Amniotic stem cell (primary cell): ENCODE data around the gene CD72.
"Not testable (repeated sequence)": the region's sequence is repeated elsewhere in the genome, so short reads cannot be mapped to it uniquely, and the experiment has no call there.

ENCODE experiments used
- DNase-seq: peaks from one replicate; lab custom pipeline; 2025; lab: John Stamatoyannopoulos, UW

CD72 gene

DNA sequence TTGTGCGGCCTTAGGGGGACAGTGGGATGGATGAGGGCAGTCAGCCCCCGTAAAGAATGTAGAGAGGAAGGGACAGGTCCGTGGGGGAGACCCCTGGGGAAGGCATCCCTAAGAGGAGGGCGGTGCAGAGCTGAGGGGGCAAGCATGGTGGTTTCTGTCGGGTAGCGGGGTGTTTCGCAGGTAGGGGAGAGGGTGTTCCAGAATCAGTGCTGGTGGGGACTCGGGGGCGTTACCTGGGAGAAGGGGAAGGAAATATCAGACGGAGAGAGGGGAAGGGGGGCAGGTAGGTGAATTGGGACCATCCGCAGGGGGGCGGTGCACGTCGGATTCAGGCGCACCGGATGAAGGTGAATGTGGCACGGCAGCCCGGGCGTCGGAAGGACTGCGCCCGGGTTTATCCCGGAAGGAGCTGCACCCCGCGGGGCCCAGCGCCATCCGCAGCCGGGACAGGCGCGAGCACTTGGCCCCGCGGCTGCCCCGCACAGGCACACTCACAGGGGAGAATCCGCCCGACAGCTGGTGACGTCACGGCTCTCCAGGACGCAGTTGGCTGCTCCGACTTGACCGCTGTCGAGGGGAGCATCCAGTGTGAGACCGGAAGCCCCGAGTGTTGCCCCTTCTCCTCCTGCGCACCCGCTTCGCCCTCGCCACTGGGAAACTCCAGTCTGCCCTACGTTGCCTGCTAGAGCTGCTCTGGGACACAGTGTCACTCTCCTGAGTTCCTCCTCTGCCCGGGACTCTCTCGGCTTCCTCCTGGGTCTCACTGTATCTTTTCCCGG is 1.3 kb downstream of the CD72 start:
- no peak for DNase-seq

DNA sequence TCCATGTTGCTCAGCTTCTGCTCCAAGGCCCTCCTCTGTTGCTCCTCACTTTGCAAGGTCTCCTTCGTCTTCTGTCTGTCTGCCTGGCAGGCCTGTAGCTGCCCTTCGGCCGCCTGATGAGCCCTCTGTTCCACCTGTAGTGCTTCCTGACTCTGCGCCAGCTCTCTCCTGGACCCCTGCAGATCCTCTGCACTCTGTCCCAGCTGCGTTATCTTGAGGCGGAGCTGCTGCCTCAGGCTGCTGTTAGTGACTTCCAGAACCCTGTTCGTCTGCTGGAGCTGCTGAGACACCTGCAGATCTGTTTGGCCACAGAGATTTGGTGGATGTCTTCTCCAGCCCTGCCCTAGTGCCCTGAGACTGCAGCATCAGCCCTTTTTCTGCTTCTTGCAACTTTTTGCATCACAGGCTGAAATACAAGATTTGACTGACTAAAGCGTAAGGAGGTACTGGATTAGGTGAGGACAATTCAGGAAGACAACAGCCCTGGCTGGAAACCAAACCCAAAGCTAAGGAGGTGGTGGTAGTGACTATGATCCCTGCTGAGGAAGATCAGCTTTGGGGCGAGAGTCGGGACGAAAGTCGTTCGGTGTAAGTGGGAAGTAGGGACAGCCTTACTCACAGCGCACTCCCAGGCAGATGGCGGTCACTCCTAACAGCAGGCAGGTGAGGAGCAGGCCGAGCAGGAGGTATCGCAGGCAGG is 2.1 kb downstream of the CD72 start:
- no peak for DNase-seq

DNA sequence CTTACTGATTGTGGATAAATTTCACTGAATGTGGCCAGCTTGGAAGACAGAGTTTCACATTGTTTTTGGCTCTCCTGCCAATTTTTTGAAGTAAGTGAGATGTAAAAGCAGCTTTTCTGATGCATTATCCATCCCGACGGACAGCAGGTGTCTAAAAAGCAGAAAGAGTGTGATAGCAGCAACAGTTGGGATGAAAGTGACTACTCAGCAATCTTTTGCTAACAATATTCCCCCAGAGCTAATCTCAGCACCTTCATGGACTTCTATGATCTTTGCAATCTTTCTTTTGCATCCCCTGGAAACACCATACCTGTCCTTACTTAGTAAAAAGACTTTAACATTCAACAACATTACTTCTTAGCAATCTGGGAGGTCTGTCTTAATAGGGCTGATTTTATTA is 5.4 kb downstream of the CD72 start:
- no peak for DNase-seq

DNA sequence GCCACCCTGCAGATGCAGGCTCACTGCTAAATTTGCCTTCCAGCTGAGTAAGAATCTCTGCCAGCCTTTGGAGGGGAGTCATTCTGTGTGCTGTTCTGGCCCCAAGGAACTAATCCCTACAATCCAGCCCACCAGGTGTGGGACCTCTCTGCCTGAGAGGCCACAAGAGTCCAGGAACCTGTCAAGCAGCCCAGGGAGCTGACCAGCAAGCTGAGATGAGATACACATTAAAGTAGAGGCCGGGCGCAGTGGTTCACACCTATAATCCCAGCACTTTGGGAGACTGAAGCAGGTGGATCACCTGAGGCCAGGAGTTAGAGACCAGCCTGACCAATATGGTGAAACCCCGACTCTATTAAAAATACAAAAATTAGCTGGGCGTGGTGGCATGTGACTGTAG is 6.1 kb downstream of the CD72 start:
- DNase-seq, result not testable (repeated sequence)

DNA sequence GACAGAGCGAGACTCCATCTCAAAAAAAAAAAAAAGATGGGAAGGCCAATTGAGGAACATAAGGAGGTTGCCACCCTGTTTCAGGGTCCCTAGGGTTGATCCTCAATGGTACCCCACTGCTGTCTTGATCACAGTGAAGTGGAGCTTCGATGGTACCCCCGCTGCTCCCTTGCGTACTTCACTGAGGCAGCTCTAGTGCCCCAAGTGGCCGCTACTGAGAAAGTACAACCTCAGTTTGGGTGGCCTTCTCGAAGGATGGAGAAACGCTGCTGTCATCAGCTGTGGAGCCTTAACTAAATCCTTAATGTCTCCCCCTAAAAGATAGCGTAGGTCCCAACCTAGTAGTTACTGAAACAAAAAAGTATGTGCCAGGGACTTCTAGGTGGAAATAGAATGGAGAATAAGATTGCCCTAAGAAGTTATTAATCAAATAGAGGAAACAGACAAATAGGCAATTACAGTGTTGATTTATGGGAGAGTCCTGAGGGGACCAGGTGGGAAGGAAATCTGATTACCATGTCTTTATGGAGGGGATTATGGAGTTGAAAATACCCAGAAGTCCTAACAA is 6.9 kb downstream of the CD72 start:
- DNase-seq, result no peak

DNA sequence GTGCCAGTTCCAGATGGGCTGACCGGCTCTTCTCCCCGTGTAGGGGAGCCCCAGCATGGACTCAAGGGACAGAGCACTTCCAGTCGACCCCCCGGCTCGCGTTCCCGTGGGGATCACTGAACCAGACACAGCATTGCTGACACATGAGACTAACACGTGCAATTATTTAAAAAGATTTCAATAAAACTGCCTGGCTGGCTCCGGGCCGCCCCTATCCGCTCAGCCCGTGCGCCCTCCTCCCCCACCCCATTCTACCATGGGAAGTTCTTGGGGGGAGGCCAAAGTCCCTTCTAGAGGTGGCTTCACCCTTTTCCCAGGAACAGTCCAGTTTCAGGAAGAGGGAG is 8.4 kb downstream of the CD72 start:
- DNase-seq, result no peak

DNA sequence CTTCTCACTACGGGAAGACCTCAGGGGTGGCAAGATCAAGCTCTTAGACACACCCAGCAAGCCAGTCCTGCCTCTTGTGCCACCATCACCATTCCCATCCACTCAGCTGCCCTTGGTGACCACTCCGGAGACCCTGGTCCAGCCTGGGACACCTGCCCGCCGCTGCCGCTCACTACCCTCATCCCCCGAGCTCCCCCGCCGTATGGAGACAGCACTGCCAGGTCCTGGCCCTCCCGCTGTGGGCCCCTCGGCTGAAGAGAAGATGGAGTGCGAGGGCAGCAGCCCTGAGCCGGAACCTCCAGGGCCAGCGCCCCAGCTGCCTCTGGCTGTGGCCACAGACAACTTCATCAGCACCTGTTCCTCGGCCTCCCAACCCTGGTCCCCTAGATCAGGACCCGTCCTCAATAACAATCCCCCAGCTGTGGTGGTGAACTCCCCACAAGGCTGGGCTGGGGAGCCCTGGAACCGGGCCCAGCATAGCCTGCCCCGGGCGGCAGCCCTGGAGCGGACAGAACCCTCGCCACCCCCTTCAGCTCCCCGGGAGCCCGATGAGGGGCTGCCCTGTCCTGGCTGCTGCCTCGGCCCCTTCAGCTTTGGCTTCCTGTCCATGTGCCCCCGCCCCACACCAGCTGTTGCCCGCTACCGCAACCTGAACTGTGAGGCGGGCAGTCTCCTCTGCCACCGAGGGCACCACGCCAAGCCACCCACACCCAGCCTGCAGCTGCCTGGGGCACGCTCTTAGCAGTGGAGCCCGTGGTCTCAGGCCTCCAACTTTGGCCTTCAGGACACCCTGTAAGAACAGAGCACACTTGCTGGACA is 9.0 kb downstream of the CD72 start:
- DNase-seq, result no peak

DNA sequence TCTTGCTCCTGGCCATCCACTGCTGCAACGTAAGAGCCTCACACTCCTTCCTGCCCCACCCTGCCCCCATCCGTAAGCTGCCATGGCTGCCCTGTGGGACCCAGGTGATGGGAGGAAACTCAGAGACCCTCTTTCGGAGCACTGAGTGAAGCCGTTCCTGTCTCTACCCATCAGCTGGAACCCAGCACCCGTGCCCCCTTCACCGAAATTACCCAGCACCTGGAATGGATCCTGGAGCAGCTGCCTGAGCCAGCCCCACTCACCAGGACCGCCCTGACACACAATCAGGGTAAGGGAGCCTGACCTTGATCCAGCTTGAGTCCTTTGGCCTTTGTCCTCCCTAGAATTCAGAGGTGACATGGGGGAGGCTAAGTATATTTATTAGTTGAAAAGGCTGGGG is 10.0 kb downstream of the CD72 start:
- no peak for DNase-seq

DNA sequence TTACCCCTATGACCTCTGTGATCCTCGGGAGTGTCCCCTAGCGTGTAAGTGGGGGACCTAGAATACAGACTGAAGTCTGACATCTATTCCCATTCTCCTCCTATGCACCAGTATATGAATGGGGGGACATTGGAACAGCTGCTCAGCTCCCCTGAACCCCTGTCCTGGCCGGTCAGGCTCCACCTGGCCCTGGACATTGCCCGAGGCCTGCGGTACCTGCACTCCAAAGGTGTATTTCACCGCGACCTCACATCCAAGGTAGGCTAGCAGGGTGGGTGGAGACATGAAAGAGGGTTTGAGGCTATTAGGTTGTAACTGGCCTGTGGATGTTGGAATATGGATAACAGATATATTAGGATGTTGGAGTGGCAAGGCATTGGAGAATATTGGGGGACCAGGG is 11.5 kb downstream of the CD72 start:
- DNase-seq, result no peak

DNA sequence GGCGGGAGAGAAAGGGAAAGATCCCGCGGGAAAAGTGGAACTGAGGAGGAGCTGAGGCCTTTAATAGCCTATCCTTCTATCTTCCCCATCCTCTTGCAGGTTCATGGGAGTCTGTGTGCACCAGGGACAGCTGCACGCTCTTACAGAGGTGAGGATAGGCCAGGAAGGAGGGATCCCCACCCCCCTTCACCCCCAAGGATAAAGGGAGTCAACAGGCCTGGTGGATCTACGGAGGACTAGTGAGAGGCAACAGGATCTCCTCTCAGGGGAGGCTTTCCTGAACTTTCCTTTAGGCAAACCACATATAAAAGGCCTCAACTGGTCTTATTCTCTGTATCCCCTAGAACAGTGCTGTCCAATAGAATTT is 12.1 kb downstream of the CD72 start:
- DNase-seq, result no peak

DNA sequence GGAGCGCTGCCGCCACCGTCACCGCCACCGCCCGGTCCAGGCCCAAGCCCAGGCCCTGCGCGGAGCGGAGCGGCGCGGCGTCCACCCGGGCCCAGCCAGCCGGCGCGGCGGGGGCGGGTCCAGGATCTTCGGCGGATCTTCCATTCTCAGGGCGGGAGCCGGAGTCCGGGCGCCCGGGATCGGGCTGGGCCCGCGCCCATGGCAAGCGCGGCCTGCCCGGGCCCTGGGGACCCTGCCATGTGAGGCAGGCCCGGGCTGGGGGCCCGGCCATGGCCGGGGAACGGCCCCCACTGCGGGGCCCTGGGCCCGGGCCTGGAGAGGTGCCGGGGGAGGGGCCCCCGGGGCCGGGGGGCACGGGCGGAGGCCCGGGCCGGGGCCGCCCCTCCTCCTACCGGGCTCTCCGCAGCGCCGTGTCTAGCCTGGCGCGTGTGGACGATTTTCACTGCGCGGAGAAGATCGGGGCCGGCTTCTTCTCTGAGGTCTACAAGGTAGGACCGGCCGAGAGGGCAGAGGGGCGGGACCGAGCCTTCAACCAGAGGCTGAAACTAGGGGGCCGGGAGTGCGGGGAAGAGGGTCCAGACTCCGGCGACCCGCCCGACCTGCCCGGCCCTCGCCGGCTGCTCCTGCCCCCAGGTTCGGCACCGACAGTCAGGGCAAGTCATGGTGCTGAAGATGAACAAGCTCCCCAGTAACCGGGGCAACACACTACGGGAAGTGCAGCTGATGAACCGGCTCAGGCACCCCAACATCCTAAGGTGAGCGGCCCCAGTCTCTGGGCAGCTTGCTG is 12.7 kb downstream of the CD72 start:
- no peak for DNase-seq

DNA sequence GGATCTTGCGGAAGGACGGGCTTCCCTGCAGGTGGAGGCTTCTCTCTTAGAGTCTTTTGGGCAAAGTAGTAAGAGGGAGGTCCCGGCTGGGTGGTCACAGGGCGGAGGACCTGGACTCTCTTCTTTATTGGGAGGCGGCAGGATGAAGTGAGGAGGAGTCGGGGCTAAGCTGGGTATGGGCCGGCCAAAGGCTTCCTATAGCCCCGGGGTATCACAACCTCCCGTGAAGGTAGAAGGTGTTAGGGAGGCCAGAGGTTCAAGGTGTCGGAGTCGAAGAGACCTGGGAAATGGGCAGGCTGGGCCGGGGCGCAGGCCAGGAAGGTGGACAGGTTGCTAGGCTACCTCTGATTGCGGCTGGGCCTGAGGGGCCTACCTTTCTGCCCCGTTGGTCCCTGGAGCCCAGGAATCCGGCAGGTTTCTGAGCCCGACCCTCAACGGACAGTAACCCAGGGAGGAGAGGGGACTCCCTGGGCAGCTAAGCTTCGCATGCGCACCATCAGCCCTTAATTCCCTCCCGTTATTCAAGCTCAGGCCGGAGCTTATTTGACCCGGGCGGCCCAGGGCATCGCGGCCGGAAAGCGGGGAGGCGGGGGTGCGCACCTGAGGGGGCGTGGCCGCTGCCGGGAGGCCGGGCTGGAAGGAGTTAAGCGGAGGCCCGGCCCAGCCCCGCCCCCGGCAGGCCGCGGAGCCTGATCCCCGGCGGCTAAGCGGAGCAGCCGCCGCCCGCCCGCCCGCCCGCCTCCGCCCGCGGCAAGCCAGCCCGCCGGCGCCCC is 13.4 kb downstream of the CD72 start, which contains the start of gene TESK1:
Gene TESK1, plus strand, starts transcription at position 685 of the 773 bp plus-strand sequence. CDS start 358 bp downstream, outside the sequence.
- DNase-seq, result no peak

DNA sequence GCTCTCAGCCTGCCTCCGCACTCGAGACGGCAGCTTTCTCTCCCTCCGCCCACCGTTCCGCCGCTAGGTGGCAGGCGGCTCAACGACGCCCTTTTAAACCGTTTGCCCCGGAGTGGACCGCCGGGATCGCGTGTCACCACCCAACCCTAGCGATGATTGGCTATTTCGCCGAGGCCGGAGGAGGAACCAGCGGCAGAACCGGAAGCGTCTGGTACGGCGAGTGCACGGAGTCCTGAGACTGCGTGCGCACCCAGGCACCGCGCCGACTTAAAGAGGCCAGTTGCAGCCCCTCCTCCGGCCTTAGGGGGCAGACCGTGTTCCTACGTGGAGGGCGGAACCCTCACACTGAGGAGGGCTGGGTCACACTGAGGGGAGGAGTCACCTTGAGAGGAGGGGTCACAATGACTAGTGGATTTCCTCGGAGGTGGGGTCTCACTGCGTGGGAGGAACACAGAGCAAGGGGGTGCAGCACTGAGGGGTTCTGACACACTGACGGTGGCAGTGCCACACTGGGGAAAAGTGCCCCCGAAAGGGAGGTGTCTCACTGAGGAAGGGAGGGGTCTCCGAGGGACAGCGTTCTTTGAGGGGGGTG is 14.1 kb downstream of the CD72 start:
- DNase-seq, result peak; percentile 98

DNA sequence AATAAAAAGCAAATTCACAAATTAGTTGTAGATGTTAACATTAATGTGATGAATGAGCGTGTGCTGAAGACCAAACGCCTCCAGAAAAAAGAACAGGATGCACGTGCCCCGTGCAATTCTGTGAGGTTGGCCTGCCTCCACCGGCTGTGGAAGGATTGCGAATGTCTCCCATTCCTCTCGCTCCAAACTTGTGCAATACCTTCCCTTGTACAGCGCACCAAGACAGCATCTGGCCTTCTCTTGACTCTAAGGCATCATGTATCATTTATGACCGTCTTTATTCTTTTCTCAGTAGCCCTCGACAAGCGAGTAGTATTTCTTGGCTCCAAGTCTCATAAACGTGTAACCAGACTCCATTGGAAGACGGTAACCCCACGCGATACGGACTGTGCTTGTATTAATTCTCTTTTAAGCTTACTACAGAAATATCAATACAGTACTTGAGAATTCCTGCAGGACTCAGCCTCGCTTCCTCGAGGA is 14.7 kb downstream of the CD72 start:
- DNase-seq, result no peak

DNA sequence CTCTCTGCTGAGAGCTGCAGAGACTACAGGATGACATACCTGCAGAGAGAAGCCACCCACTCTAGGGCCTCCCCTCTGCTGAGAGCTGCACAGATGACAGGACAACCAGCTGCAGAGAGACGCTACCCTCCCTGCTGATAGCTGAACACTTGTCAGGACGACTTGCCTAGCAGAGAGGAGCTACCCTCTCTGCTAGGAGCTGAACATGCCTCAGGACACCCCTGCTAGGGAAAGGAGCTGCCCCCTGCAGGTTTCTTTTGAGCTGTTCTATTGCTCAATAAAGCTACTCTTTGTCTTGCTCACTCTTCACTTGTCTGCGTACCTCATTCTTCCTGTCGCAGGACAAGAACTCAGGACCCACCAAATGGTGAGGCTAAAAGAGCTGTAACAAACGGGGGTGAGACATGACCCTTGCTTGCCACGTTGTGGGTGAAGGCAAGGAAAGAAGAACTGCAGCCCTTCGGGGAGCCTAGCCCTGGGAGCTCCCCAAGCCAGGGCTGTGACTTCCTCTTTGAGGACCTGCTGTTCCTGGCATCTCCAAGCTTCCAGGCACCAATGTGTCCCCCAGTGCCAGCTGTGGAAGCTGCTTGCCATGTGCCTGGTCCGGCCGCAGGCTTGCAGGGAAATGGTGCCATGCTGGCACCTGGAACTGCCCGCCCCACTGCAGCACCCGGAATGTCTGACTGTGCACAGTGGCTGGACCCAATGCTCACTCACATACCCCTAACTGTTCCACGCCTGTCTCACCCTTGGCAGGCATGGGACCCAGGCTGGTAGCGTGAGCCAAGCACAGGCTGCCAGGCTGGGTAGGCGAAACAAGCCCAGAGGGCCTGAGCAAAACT is 18.2 kb downstream of the CD72 start:
- DNase-seq, result no peak

DNA sequence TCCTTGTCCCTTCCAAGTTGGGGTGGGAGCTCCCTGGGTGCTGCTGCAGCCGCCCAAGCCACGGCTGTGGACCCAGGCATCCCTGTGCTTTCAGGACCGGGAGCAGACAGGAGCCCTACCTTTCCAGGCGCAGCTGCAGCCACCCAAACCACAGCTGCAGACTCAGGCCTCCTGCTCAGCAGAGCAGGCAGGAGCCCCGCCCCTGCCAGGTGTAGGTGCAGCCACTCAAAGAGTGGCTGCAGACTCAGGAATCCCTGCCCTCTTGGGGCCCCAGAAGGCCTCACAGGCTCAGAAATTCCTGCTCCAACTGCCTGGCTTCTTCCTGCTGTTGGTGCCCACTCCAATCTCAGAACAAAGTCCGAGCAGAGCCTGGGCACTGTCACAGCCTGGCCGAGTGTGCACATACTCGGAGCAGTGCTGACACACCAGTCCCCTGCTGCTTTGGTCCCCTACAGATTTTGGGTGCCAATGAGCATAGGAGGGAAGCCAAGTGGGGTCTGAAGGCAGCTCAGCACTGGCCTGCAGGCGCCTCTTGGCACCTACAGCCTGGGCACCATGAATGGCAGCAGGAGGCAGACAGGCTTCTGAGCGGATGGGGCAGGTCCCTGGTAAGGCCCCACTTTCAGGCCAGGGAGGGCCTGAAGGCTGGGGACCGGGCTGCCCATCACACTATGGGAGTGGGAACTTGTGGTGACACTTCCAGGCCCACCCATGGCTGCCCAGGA is 19.2 kb downstream of the CD72 start:
- no peak for DNase-seq

DNA sequence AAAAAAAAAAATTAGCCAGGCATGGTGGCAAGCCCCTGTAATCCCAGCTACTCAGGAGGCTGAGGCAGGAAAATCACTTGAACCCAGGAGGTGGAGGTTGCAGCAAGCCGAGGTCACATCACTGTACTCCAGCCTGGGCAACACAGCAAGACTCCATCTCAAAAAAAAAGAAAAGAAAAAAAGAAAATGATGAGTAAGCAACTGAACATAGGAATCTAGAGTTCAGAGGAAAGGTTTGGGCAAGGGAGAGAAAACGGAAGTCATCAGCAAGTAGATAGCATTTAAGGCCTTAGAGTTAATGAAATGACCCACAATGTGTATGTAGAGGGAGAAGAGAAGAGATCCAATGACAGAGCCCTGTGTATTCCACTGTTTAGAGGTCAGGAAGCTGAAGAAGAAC is 21.3 kb downstream of the CD72 start:
- DNase-seq, result not testable (repeated sequence)

DNA sequence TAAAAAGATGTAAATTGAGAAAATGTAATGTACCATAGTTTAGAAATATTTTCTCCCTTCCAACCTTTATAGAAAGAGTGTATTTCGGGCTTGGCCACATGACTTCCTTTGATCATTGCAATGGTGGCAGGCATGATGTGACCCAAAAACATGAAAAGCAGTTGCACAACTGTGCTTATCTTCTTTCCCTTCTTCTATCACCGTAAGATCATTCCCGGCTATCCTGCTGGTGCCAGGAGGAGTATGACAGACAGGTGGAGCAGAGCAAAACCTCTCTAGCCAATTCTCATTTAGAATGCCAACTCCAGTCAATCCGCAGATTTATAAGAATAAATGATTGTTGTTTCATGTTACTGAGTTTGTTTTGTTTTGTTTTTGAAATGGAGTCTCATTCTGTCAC is 23.7 kb downstream of the CD72 start:
- DNase-seq, result no peak

DNA sequence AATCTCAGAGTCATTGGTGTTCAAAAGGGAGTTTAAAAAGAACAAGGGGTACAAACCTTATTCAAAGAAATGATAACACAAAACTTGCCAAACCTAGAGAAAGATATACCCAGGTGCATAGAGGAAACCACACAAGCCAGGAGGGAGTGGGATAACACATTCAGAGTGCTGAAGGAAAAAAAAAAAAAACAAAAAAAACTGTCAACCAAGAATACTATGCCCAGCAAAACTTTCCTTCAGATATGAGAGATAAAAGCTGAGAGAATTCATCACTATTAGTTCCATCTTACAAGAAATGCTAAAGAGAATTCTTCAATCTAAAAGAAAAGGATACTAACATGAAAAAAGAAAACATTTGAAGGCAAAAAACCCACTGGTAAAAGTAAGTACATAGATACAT is 24.6 kb downstream of the CD72 start:
- no peak for DNase-seq
